CD14-positive monocyte (primary cell): ENCODE results near the gene CHN2. TPM values are rescaled to one million over a fixed set of nuclear protein-coding genes. Genes with fewer than 3 reads are reported as not detected.

ENCODE experiments used
- DNase-seq, 3 donors: peaks; one replicate each; pipeline ENCODE4 v3.0.0-alpha.2; 2011 to 2022
- H2AFZ ChIP-seq: 2 replicates; pipeline ENCODE4 v1.6.0; 2012; ENCODE audit warnings: mild to moderate bottlenecking, low read depth, low read length, inconsistent platforms; ENCODE audit not compliant: insufficient read depth, poor library complexity, severe bottlenecking
- H3K27ac ChIP-seq, 2 donors: 1 replicate in 1 of 2; 2 replicates in 1 of 2; pipeline ENCODE4 v1.5.1; 2012 to 2013; ENCODE audit warnings: low read length in 2 of 2, control low read depth in 1 of 2, inconsistent platforms in 1 of 2, low read depth in 1 of 2, mild to moderate bottlenecking in 1 of 2
- H3K27me3 ChIP-seq, 2 donors: one replicate each; pipeline versions ENCODE4 v1.6.0 to v1.6.1; 2011 to 2013; ENCODE audit warnings: low read length in 2 of 2; ENCODE audit not compliant: control insufficient read depth in 2 of 2, insufficient read depth in 2 of 2
- H3K36me3 ChIP-seq, 2 donors: replicated peaks in 1 of 2; 1 replicate in 1 of 2; 2 replicates in 1 of 2; pipeline versions ENCODE4 v1.5.1 to v1.6.1; 2012 to 2013; ENCODE audit warnings: low read length in 2 of 2, control low read depth in 1 of 2, inconsistent platforms in 1 of 2, mild to moderate bottlenecking in 1 of 2; ENCODE audit not compliant: insufficient read depth in 2 of 2, control insufficient read depth in 1 of 2
- H3K4me1 ChIP-seq, 2 donors: 1 replicate in 1 of 2; 2 replicates in 1 of 2; pipeline versions ENCODE4 v1.5.1 to v1.6.1; 2012 to 2013; ENCODE audit warnings: low read length in 2 of 2, control low read depth in 1 of 2, inconsistent platforms in 1 of 2, mild to moderate bottlenecking in 1 of 2, moderate library complexity in 1 of 2; ENCODE audit not compliant: insufficient read depth in 2 of 2, control insufficient read depth in 1 of 2
- H3K4me2 ChIP-seq: replicated peaks from 2 replicates; pipeline ENCODE3; 2012; ENCODE audit warnings: low read length, moderate library complexity, mild to moderate bottlenecking; ENCODE audit not compliant: poor library complexity, severe bottlenecking; ENCODE audit errors: extremely low read depth
- H3K4me3 ChIP-seq, 3 experiments: fragments of 200-600 bp in 1 of 3; sonication (generic) in 1 of 3; replicated peaks in 1 of 3; 1 replicate in 2 of 3; 2 replicates in 1 of 3; pipeline ENCODE4 v1.5.1; 2011 to 2013; ENCODE audit warnings: low read length in 3 of 3, mild to moderate bottlenecking in 3 of 3, control low read depth in 2 of 3, low read depth in 2 of 3, inconsistent platforms in 1 of 3, moderate library complexity in 1 of 3
- H3K79me2 ChIP-seq: 2 replicates; pipeline ENCODE4 v1.6.0; 2012; ENCODE audit warnings: mild to moderate bottlenecking, control low read depth, inconsistent platforms, low read length, moderate library complexity; ENCODE audit not compliant: insufficient read depth
- H3K9ac ChIP-seq: 2 replicates; pipeline ENCODE4 v1.6.0; 2017; ENCODE audit warnings: low read length, mild to moderate bottlenecking; ENCODE audit not compliant: insufficient read depth, poor library complexity, severe bottlenecking
- H3K9me3 ChIP-seq, 2 donors: replicated peaks in 1 of 2; 1 replicate in 1 of 2; 2 replicates in 1 of 2; pipeline versions ENCODE4 v1.5.1 to v1.6.1; 2012 to 2013; ENCODE audit warnings: low read length in 2 of 2, control low read depth in 1 of 2; ENCODE audit not compliant: control insufficient read depth in 1 of 2, insufficient read depth in 1 of 2
- H4K20me1 ChIP-seq: 2 replicates; pipeline ENCODE4 v1.6.0; 2012; ENCODE audit warnings: mild to moderate bottlenecking, low read length, control low read depth, moderate library complexity; ENCODE audit not compliant: insufficient read depth
- H3K27ac Mint-ChIP-seq, 7 donors: one replicate each; pipeline ENCODE4 v1.8.0; 2020; ENCODE audit warnings: mild to moderate bottlenecking in 7 of 7, mixed read lengths in 7 of 7, moderate library complexity in 6 of 7, inconsistent platforms in 2 of 7
- H3K27me3 Mint-ChIP-seq, 3 donors: one replicate each; pipeline ENCODE4 v1.8.0; 2021 to 2022; ENCODE audit warnings: low read depth in 3 of 3, mild to moderate bottlenecking in 3 of 3, mixed read lengths in 3 of 3, moderate library complexity in 3 of 3, inconsistent platforms in 1 of 3
- H3K36me3 Mint-ChIP-seq, 2 donors: one replicate each; pipeline ENCODE4 v1.8.0; 2020; ENCODE audit warnings: mixed read lengths in 2 of 2, inconsistent platforms in 1 of 2, mild to moderate bottlenecking in 1 of 2
- H3K4me1 Mint-ChIP-seq: one replicate; pipeline ENCODE4 v1.8.0; 2020; ENCODE audit warnings: mild to moderate bottlenecking, mixed read lengths
- H3K4me3 Mint-ChIP-seq, 2 donors: one replicate each; pipeline ENCODE4 v1.8.0; 2020; ENCODE audit warnings: mild to moderate bottlenecking in 2 of 2, mixed read lengths in 2 of 2, moderate library complexity in 1 of 2
- H3K9me3 Mint-ChIP-seq, 7 donors: one replicate each; pipeline ENCODE4 v1.8.0; 2020 to 2022; ENCODE audit warnings: mixed read lengths in 7 of 7, mild to moderate bottlenecking in 6 of 7, moderate library complexity in 6 of 7, inconsistent platforms in 2 of 7
- WGBS: methylation state at CpG from one replicate; pipeline ENCODE4 v1.1.5; 2013; ENCODE audit warnings: missing lambda C conversion rate; ENCODE audit not compliant: insufficient coverage; 5-methylcytosine and 5-hydroxymethylcytosine counted together
- intact Hi-C, 2 donors: fragments of 100-400 bp; cut with micrococcal nuclease; formaldehyde crosslinking; loops; one replicate each; pipeline versions ENCODE4 v1.15.0 to v1.15.1; 2023
- polyA plus RNA-seq, 3 donors: library from polyadenylated mRNA; depleted of rRNA in 1 of 3; unstranded in 2 of 3; stranded (reverse) in 1 of 3; fragments of 300-500 nt in 2 of 3; fragments of >200 nt in 1 of 3; fragmentation: Illumina TruSeq in 2 of 3; gene quantifications; 1 replicate in 2 of 3; 2 replicates in 1 of 3; pipeline ENCODE4 v1.2.3, GENCODE V29; 2012 to 2021
- TF ChIP-seq, protein P1 (sequence below): fragments of 200-600 bp; IDR thresholded peaks from one replicate; pipeline ENCODE4 v1.8.0; 2022; ENCODE audit warnings: antibody characterized with exemption, mild to moderate bottlenecking

Gene CHN2
- polyA plus RNA-seq, 3 donors = 26.6 to 66.5 (median 44.8) TPM

DNA sequence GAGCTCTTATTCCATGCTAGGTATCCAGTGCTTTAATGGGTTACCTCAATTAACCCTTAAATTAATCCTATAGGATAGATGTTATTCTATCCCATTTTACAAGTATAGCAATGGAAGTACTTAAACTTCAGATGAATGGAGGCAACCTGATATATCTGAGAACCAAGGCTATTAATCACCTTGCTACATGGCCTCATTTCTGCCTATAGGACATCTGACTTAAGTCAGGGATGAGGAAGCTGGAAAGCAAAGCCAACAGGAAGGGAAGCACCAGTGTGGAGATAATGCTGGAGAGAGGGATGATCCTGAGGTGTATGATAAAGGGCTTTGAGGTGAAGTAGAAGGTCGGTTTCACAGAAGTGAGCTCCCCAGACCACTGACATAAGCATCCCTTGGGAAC, 132.3 kb downstream of the CHN2 start:
- TF ChIP-seq, protein P1, sequence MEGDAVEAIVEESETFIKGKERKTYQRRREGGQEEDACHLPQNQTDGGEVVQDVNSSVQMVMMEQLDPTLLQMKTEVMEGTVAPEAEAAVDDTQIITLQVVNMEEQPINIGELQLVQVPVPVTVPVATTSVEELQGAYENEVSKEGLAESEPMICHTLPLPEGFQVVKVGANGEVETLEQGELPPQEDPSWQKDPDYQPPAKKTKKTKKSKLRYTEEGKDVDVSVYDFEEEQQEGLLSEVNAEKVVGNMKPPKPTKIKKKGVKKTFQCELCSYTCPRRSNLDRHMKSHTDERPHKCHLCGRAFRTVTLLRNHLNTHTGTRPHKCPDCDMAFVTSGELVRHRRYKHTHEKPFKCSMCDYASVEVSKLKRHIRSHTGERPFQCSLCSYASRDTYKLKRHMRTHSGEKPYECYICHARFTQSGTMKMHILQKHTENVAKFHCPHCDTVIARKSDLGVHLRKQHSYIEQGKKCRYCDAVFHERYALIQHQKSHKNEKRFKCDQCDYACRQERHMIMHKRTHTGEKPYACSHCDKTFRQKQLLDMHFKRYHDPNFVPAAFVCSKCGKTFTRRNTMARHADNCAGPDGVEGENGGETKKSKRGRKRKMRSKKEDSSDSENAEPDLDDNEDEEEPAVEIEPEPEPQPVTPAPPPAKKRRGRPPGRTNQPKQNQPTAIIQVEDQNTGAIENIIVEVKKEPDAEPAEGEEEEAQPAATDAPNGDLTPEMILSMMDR = no peak

DNA sequence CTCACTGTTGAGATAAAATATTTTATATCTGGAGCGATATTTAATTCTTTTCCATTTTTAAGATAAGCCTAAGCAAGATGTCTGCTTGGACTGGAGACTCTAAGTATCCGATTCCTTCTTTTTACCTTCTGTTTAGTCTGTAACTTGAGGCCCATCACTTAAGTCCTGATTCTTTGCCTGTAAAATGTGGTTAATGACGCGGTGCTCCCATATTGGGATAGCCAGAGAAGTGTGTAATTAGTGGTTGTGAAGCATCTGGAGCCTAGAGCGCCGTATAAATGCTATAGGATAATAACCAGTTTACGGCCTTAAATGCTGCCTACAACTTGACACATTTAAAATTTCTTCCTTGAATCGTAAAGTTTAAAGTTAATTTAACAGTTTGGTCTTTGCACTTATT, 132.9 kb downstream of the CHN2 start:
- WGBS = 93% methylated on average over 2 of the region's 8 CpGs
- H3K27me3 ChIP-seq = no peaks in the 10 kb centered on the region

More for the DNA sequence above, 132.3 kb downstream of the CHN2 start:
- H3K9me3 ChIP-seq = no peaks in the 10 kb centered on the region
- H3K9ac ChIP-seq = no peak overlapping the region
- H4K20me1 ChIP-seq = peaks cover 40% of the 10 kb centered on the region
- no peak overlapping the region for H3K27ac Mint-ChIP-seq
- no peak overlapping the region for H3K4me3 ChIP-seq
- intact Hi-C loops = no loop called here
- no peaks in the 10 kb centered on the region for H3K27me3 ChIP-seq
- H3K9me3 Mint-ChIP-seq = peaks cover 0 to 4% (median 0%) of the 10 kb centered on the region in 7 donors
- peaks cover 36% of the 10 kb centered on the region in 2 donors for H3K4me1 ChIP-seq
- H3K4me2 ChIP-seq = no peak overlapping the region
- peaks cover 3 to 7% (median 6%) of the 10 kb centered on the region in 3 donors for H3K27me3 Mint-ChIP-seq
- no peak overlapping the region for H2AFZ ChIP-seq
- WGBS = no CpG with 5 or more reads among the region's 1 CpG
- no peak for DNase-seq
- H3K79me2 ChIP-seq = no peaks in the 10 kb centered on the region
- H3K27ac ChIP-seq = no peak overlapping the region
- peaks cover 28 to 34% of the 10 kb centered on the region in 2 donors for H3K36me3 Mint-ChIP-seq
- no peak overlapping the region for H3K4me3 Mint-ChIP-seq
- H3K36me3 ChIP-seq = no peaks in the 10 kb centered on the region
- peaks cover 50% of the 10 kb centered on the region for H3K4me1 Mint-ChIP-seq

More for the DNA sequence above, 132.9 kb downstream of the CHN2 start:
- peaks cover 3 to 9% (median 6%) of the 10 kb centered on the region in 3 donors for H3K27me3 Mint-ChIP-seq
- no peak overlapping the region for H3K9ac ChIP-seq
- H3K27ac Mint-ChIP-seq = no peak overlapping the region
- no peak overlapping the region for H3K4me3 ChIP-seq
- no peak overlapping the region for H3K27ac ChIP-seq
- H3K9me3 Mint-ChIP-seq = peaks cover 0 to 4% (median 0%) of the 10 kb centered on the region in 7 donors
- no peaks in the 10 kb centered on the region for H3K79me2 ChIP-seq
- H3K36me3 ChIP-seq = no peaks in the 10 kb centered on the region
- H2AFZ ChIP-seq = no peak overlapping the region
- peaks cover 26 to 34% of the 10 kb centered on the region in 2 donors for H3K36me3 Mint-ChIP-seq
- H4K20me1 ChIP-seq = peaks cover 45% of the 10 kb centered on the region
- no peaks in the 10 kb centered on the region for H3K9me3 ChIP-seq
- TF ChIP-seq, protein P1 = no peak
- H3K4me3 Mint-ChIP-seq = no peak overlapping the region
- intact Hi-C loops = no loop called here
- peaks cover 54% of the 10 kb centered on the region for H3K4me1 Mint-ChIP-seq
- no peak for DNase-seq
- H3K4me1 ChIP-seq = peaks cover 36% of the 10 kb centered on the region in 2 donors
- no peak overlapping the region for H3K4me2 ChIP-seq
